Measurements from ENCODE around the gene LARGE1.
"Not testable (repeated sequence)": the region's sequence is repeated elsewhere in the genome, so short reads cannot be mapped to it uniquely, and the experiment has no call there.

LARGE1 gene

GRCh38 chr22:33572086-33572485 is 348.2 kb downstream of the LARGE1 start:
- Histone ChIP-seq H3K4me1 (ENCODE audit: control insufficient read depth in 1 of 2, insufficient read depth in 2 of 2, low read length in 2 of 2) (peaks cover 0 to 17% of the 10 kb centered on the region in 2 donors), H3K9me3 (ENCODE audit: control insufficient read depth in 1 of 2, low read length in 2 of 2) (no peaks in the 10 kb centered on the region), H3K36me3 (ENCODE audit: control insufficient read depth in 1 of 2, insufficient read depth in 2 of 2, low read length in 2 of 2) (no peaks in the 10 kb centered on the region), H3K27me3 (ENCODE audit: low read depth, low read length) (no peaks in the 10 kb centered on the region), H3K4me3 (ENCODE audit: low read depth in 1 of 2, low read length in 2 of 2) (no peak overlapping the region), H3K27ac (ENCODE audit: low read length) (no peak overlapping the region)

GRCh38 chr22:33570110-33570509 is 350.2 kb downstream of the LARGE1 start:
- Histone ChIP-seq H3K27ac (ENCODE audit: low read length) (no peak overlapping the region), H3K4me3 (ENCODE audit: low read depth in 1 of 2, low read length in 2 of 2) (no peak overlapping the region), H3K36me3 (ENCODE audit: control insufficient read depth in 1 of 2, insufficient read depth in 2 of 2, low read length in 2 of 2) (no peaks in the 10 kb centered on the region), H3K9me3 (ENCODE audit: control insufficient read depth in 1 of 2, low read length in 2 of 2) (no peaks in the 10 kb centered on the region), H3K27me3 (ENCODE audit: low read depth, low read length) (no peaks in the 10 kb centered on the region), H3K4me1 (ENCODE audit: control insufficient read depth in 1 of 2, insufficient read depth in 2 of 2, low read length in 2 of 2) (peaks cover 0 to 8% of the 10 kb centered on the region in 2 donors)

- Histone ChIP-seq H3K27ac (ENCODE audit: low read length) (no peak overlapping the region), H3K4me1 (ENCODE audit: control insufficient read depth in 1 of 2, insufficient read depth in 2 of 2, low read length in 2 of 2) (peaks cover 0 to 7% of the 10 kb centered on the region in 2 donors), H3K27me3 (ENCODE audit: low read depth, low read length) (no peaks in the 10 kb centered on the region), H3K4me3 (ENCODE audit: low read depth in 1 of 2, low read length in 2 of 2) (no peak overlapping the region), H3K36me3 (ENCODE audit: control insufficient read depth in 1 of 2, insufficient read depth in 2 of 2, low read length in 2 of 2) (no peaks in the 10 kb centered on the region), H3K9me3 (ENCODE audit: control insufficient read depth in 1 of 2, low read length in 2 of 2) (no peaks in the 10 kb centered on the region)
Measured at GRCh38 chr22:33569559-33569958, 350.7 kb downstream of the LARGE1 start.

GRCh38 chr22:33569018-33569417 is 351.3 kb downstream of the LARGE1 start:
- Histone ChIP-seq H3K4me1 (ENCODE audit: control insufficient read depth in 1 of 2, insufficient read depth in 2 of 2, low read length in 2 of 2) (peaks cover 0 to 7% of the 10 kb centered on the region in 2 donors), H3K27ac (ENCODE audit: low read length) (no peak overlapping the region), H3K27me3 (ENCODE audit: low read depth, low read length) (no peaks in the 10 kb centered on the region), H3K36me3 (ENCODE audit: control insufficient read depth in 1 of 2, insufficient read depth in 2 of 2, low read length in 2 of 2) (no peaks in the 10 kb centered on the region), H3K9me3 (ENCODE audit: control insufficient read depth in 1 of 2, low read length in 2 of 2) (no peaks in the 10 kb centered on the region), H3K4me3 (ENCODE audit: low read depth in 1 of 2, low read length in 2 of 2) (no peak overlapping the region)

GRCh38 chr22:33566495-33566894 is 353.8 kb downstream of the LARGE1 start:
- H3K27ac ChIP-seq (ENCODE audit: low read length); H3K27me3 ChIP-seq (ENCODE audit: low read depth, low read length); H3K4me3 ChIP-seq (ENCODE audit: low read depth in 1 of 2, low read length in 2 of 2); H3K9me3 ChIP-seq (ENCODE audit: control insufficient read depth in 1 of 2, low read length in 2 of 2); H3K36me3 ChIP-seq (ENCODE audit: control insufficient read depth in 1 of 2, insufficient read depth in 2 of 2, low read length in 2 of 2); H3K4me1 ChIP-seq (ENCODE audit: control insufficient read depth in 1 of 2, insufficient read depth in 2 of 2, low read length in 2 of 2): not testable (repeated sequence)

- no peaks in the 10 kb centered on the region for H3K36me3 ChIP-seq (ENCODE audit: control insufficient read depth in 1 of 2, insufficient read depth in 2 of 2, low read length in 2 of 2)
- H3K4me3 ChIP-seq (ENCODE audit: low read depth in 1 of 2, low read length in 2 of 2) = no peak overlapping the region
- no peaks in the 10 kb centered on the region for H3K27me3 ChIP-seq (ENCODE audit: low read depth, low read length)
- H3K27ac ChIP-seq (ENCODE audit: low read length) = no peak overlapping the region
- H3K9me3 ChIP-seq (ENCODE audit: control insufficient read depth in 1 of 2, low read length in 2 of 2) = no peaks in the 10 kb centered on the region
- peaks cover 0 to 7% of the 10 kb centered on the region in 2 donors for H3K4me1 ChIP-seq (ENCODE audit: control insufficient read depth in 1 of 2, insufficient read depth in 2 of 2, low read length in 2 of 2)
Measured at GRCh38 chr22:33565580-33565995, 354.7 kb downstream of the LARGE1 start.

GRCh38 chr22:33564683-33565082 is 355.6 kb downstream of the LARGE1 start:
- Histone ChIP-seq H3K36me3 (ENCODE audit: control insufficient read depth in 1 of 2, insufficient read depth in 2 of 2, low read length in 2 of 2) (no peaks in the 10 kb centered on the region), H3K9me3 (ENCODE audit: control insufficient read depth in 1 of 2, low read length in 2 of 2) (no peaks in the 10 kb centered on the region), H3K4me3 (ENCODE audit: low read depth in 1 of 2, low read length in 2 of 2) (no peak overlapping the region), H3K27me3 (ENCODE audit: low read depth, low read length) (no peaks in the 10 kb centered on the region), H3K27ac (ENCODE audit: low read length) (no peak overlapping the region), H3K4me1 (ENCODE audit: control insufficient read depth in 1 of 2, insufficient read depth in 2 of 2, low read length in 2 of 2) (peaks cover 0 to 7% of the 10 kb centered on the region in 2 donors)

GRCh38 chr22:33563220-33563964 is 356.9 kb downstream of the LARGE1 start:
- H3K4me3 ChIP-seq (ENCODE audit: low read depth in 1 of 2, low read length in 2 of 2) = no peak overlapping the region
- H3K27me3 ChIP-seq (ENCODE audit: low read depth, low read length) = no peaks in the 10 kb centered on the region
- no peaks in the 10 kb centered on the region for H3K36me3 ChIP-seq (ENCODE audit: control insufficient read depth in 1 of 2, insufficient read depth in 2 of 2, low read length in 2 of 2)
- H3K27ac ChIP-seq (ENCODE audit: low read length) = no peak overlapping the region
- H3K9me3 ChIP-seq (ENCODE audit: control insufficient read depth in 1 of 2, low read length in 2 of 2) = no peaks in the 10 kb centered on the region
- H3K4me1 ChIP-seq (ENCODE audit: control insufficient read depth in 1 of 2, insufficient read depth in 2 of 2, low read length in 2 of 2) = no peaks in the 10 kb centered on the region

GRCh38 chr22:33562501-33562900 is 357.8 kb downstream of the LARGE1 start:
- H3K4me1 ChIP-seq (ENCODE audit: control insufficient read depth in 1 of 2, insufficient read depth in 2 of 2, low read length in 2 of 2) = no peaks in the 10 kb centered on the region
- no peak overlapping the region for H3K4me3 ChIP-seq (ENCODE audit: low read depth in 1 of 2, low read length in 2 of 2)
- H3K36me3 ChIP-seq (ENCODE audit: control insufficient read depth in 1 of 2, insufficient read depth in 2 of 2, low read length in 2 of 2) = no peaks in the 10 kb centered on the region
- H3K27me3 ChIP-seq (ENCODE audit: low read depth, low read length) = no peaks in the 10 kb centered on the region
- no peak overlapping the region for H3K27ac ChIP-seq (ENCODE audit: low read length)
- H3K9me3 ChIP-seq (ENCODE audit: control insufficient read depth in 1 of 2, low read length in 2 of 2) = no peaks in the 10 kb centered on the region

GRCh38 chr22:33561149-33561807 is 359.0 kb downstream of the LARGE1 start:
- H3K4me3 ChIP-seq (ENCODE audit: low read depth in 1 of 2, low read length in 2 of 2) = no peak overlapping the region
- H3K27me3 ChIP-seq (ENCODE audit: low read depth, low read length) = no peaks in the 10 kb centered on the region
- H3K27ac ChIP-seq (ENCODE audit: low read length) = no peak overlapping the region
- H3K36me3 ChIP-seq (ENCODE audit: control insufficient read depth in 1 of 2, insufficient read depth in 2 of 2, low read length in 2 of 2) = no peaks in the 10 kb centered on the region
- H3K4me1 ChIP-seq (ENCODE audit: control insufficient read depth in 1 of 2, insufficient read depth in 2 of 2, low read length in 2 of 2) = no peaks in the 10 kb centered on the region
- no peaks in the 10 kb centered on the region for H3K9me3 ChIP-seq (ENCODE audit: control insufficient read depth in 1 of 2, low read length in 2 of 2)

GRCh38 chr22:33557836-33558235 is 362.4 kb downstream of the LARGE1 start:
- H3K4me3 ChIP-seq (ENCODE audit: low read depth in 1 of 2, low read length in 2 of 2) = no peak overlapping the region
- H3K4me1 ChIP-seq (ENCODE audit: control insufficient read depth in 1 of 2, insufficient read depth in 2 of 2, low read length in 2 of 2) = peaks cover 0 to 3% of the 10 kb centered on the region in 2 donors
- no peaks in the 10 kb centered on the region for H3K36me3 ChIP-seq (ENCODE audit: control insufficient read depth in 1 of 2, insufficient read depth in 2 of 2, low read length in 2 of 2)
- H3K27me3 ChIP-seq (ENCODE audit: low read depth, low read length) = no peaks in the 10 kb centered on the region
- H3K9me3 ChIP-seq (ENCODE audit: control insufficient read depth in 1 of 2, low read length in 2 of 2) = no peaks in the 10 kb centered on the region
- H3K27ac ChIP-seq (ENCODE audit: low read length) = no peak overlapping the region
